Activated T-cell treated with anti-CD3 and anti-CD28 coated beads for 1 hour (primary cell): ENCODE measurements around the gene ETNK1.

Experiments used
- DNase-seq: peaks from one replicate; pipeline ENCODE4 v3.0.0-alpha.2; 2020; ENCODE audit warnings: low read depth

Gene ETNK1

DNA sequence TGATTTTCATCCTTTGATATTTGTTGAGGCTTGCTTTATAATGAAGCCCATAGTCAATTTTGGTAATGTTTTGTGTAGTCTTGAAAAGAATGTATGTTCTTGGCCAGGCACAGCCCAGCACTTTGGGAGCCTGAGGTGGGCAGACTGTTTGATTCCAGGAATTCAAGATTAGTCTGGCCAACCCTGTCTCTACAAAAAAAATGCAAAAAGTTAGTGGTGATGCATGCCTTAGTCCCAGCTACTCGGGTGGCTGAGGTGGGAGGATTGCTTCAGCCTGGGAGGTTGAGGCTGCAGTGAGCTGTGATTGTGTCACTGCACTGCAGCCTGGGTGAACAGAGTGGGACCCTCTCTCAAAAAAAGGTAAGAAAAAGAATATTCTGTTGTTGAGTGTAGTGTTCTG is 10.8 kb downstream of the ETNK1 start:
- DNase-seq, result no peak

DNA sequence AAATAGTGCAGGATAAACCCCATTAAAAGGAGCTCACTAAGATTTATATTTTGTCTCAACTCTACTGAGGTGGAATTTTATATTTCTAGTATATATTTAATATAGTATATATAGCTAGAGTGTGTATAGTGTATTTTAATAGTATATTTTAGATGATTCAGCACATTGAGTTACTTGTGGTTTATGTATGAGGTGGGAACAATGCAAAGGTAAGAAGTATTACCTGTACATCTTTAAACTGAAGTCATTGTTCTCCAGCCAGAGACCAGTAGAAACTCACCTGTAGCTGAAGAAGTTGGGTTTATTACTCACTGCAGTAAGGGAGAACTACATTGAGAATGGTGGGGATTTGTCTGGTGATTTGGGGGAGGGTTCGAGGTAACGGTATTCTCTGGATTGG is 15.9 kb downstream of the ETNK1 start:
- no peak for DNase-seq

DNA sequence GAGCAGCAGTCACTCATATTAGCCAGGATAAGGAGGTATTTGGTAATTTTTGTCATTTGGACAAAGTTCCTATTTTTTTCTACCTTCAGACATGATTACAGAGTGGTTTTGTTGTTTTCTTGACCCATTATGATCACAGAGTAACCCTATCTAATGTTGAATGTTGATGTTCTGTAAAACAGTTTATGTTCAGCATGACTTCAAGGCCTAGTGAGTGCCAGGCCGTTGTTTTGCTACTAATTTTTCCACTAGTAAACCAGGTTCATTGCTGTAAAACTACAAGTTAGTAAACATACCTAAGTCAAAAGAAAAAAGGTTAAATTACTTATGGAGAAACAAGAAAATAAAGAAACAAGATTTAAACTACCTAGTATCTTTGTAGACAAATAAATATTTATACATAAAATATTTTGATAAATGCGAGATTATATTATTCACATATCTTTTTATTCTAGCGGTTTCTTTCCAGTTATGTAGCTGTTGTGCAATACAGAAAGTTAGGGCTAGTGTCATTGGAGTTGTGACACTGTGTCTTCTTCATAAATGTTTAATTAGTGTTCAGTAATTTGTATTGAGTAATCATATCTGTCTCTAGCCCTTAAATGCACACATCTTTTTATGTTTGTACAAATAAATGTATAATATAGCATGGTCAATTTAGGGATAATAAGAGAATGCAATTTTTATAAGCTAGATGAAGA is 16.5 kb downstream of the ETNK1 start:
- no peak for DNase-seq

DNA sequence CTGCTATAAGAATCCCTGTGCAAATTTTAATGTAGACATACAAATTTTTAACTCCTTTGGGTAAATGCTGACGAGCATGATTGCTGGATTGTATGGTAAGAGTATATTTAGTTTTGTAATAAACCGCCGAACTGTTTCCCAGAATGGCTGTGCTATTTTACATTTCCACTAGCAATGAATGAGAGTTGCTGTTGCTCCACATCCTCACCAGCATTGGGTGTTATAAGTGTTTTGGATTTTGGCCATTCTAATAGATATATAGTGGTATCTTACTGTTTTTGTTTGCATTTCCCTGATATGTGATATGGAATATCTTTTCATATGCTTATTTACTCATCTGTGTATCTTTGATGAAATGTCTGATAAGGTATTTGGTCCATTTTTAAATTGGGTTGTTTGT is 23.7 kb downstream of the ETNK1 start:
- DNase-seq, result no peak

DNA sequence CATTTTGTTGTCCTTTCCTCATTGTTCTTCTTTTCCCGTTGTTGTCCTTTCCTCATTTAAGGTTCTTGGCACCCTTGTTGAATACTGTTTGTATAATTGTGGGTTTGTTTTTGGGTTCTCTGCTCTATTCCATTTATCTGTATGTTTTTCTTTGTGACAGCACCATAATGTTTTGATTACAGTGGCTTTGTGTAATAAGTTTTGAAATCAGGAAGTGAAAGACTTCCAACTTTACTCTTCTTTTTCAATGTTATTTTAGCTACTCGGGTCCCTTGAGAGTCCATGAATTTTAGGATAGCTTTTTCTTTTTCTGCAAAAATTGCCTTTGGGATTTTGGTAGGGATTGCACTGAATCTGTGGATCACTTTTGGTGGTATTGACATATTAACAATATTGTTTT is 28.1 kb downstream of the ETNK1 start:
- no peak for DNase-seq

DNA sequence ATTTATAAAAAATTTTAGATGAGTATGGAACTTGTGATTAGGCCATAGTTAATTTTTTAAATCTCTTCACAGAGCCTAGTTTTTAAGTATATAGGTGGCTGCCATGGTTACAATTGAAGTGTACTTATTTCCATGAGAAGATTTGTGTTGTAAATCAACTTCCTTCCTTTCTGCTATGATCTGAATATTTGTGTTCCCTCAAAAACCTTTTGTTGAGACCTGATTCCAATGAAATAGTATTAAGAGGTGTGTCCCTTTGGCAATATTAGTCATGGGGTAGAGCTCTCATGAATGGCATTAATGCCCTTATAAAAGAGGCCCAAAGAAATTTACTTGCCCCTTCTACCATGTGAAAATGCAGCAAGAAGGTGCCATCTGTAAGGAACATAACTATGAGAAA is 28.8 kb downstream of the ETNK1 start:
- no peak for DNase-seq

DNA sequence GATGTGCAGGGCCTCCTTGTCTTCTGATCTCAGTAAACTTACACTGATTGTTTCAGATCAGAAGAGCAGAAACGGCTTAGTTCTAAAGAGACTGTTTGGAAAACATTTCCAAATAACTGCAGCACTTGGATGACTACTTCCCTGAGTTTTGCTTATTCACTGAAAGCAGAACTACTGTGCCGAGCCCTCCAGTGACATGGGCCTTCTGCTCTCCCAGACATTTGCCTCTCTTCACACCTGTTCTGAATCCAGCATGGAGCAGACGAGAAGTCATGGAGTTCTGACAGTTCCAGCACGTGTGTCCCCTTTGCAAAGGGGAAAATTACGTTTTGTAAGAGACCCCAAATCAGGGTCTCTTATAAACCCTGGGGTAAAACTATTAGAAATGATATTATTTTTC is 31.4 kb downstream of the ETNK1 start:
- no peak for DNase-seq

DNA sequence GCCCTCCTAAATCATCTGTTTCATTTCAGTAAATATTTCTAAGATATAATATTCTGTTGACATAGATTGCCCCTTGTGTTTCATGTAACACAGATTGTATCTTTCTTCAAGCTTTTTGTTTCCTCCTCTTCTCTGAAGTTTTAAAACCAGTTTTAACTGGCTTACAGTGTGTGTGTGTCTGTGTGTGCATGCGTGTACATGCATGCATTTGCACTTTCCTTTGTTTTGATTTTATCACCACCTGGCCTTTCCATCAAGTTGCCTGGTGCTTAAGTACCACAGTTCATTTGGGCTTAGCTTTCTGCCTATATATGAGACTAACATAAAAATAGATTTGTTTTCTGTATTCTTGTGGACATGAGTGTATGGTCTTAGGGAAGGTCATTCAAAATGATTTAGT is 31.9 kb downstream of the ETNK1 start:
- no peak for DNase-seq

DNA sequence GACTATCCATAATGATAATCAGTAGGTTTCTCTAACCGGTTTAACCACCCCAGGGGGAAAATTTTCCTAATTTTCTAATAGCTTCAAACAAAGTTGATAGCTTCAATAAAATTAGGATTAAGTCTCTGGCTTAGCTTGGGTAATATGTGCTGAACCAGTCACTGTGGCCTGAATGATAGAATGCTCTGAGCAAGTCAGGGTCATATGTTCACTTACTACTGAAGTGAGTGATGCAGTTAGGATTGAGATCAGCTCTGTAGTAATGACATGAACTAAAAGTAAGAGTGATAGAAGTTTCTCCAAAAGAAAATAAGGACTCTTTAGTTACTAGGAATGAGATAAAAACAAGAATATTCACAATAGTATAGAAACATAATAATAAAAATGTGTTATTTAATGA is 32.6 kb downstream of the ETNK1 start:
- no peak for DNase-seq

DNA sequence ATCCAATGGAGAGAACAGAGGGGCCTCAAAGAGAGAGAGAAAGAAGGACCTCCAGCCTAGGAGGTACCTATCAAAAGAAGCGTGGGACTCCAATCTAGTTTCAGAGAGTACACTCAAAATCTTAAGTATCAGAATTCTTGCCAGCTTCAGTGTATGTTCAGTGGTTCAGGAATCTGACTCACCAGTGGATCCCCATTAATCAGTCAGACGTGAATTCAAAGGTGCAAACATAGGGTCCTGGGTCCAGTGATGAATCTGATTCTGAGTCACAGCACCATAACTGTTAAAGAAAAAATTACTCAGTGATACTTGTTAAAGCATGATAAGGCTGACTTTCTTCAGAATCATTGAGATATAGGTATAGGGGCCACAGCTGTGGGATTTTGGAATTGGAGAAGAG is 33.2 kb downstream of the ETNK1 start:
- no peak for DNase-seq

DNA sequence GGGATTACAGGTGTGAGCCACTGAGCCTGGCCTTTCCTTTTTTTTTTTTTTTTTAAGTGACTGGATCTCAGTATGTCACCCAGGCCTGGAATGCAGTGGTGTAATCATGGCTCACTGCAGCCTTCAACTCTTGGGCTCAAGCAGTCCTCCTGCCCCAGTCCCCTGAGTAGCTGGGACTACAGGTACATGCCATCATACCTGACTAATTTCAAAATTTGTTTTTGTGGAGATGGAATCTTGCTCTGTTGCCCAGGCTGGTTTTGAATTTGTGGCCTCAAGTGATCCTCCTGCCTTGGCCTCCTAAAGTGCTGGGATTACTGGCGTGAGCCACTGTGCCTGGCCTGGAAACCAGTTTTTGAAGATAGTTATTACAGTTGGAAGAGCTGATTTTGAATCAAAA is 37.4 kb downstream of the ETNK1 start:
- DNase-seq, result no peak

DNA sequence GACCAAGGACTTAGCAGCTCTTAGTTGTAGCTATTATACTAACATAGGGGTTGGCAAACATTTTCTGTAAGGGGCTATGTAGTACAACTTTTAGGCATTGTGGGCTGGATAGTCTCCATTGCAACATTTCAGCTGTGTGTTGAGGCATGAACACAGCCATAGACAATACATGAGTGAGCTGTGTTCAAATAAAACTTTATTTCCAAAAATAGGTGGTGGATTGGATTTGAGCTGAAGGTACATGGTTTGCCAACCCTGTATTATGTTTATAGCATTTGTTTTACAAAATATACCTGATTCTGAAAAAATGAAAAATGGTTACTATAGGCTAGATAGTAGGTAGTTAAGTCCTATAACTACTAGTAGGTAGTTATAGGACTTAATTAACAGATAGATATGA is 40.5 kb downstream of the ETNK1 start:
- DNase-seq, result no peak

DNA sequence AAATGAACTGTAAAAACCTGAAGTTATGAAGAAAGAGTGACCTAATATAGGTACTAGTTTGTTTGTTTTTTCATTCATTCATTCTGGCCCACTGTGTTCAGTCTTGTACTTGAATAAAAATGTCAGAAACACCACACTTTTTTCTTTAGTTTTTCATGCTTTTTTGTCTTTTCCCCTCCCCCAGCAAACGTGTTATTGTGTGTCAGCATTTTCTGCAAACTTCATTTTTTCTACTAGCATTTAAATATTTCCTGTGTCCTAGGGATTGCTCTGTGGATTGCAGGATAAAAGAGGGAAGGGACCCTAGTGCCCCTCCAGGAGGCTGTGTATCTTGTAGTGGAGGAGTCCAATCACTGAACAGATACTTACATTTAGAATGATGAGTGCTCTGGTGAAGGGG is 42.2 kb downstream of the ETNK1 start:
- no peak for DNase-seq

DNA sequence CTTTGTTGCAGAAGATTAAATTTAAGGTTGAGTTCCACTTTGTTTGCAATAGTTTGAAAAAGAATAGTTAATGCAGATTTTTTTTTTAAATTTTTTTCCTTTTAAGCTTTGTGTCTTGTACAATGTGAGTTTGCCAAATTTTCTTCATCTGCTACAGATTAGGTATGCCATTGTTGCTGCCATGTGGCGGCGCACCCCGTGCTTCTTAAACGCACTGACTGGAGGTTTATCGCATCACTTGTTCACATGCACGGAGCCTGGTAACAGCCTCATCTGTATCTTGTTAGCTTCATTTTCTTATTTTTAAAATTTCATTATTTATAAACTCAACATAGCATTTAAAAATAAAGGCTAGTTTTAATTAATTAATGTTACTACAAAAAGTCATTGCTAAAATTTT is 43.5 kb downstream of the ETNK1 start:
- DNase-seq, result no peak

DNA sequence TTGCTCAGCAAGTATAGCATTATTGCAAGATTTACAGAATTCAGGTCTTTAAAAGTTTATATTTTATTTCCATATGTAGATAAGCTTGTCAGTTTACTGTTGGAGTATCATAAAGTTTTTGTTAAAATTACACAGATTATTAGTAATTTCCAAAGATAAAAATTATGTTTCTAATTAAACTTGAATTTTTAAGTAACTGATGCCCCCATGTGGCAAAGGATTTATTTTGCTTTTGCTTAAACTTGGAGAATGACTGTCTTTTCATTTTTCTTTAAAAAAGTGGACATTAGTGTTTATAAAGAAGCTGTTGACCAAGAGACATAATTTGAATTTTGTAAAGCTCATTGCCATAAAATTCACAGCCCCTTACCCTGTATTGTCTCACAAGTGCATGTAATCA is 45.8 kb downstream of the ETNK1 start:
- DNase-seq, result no peak

DNA sequence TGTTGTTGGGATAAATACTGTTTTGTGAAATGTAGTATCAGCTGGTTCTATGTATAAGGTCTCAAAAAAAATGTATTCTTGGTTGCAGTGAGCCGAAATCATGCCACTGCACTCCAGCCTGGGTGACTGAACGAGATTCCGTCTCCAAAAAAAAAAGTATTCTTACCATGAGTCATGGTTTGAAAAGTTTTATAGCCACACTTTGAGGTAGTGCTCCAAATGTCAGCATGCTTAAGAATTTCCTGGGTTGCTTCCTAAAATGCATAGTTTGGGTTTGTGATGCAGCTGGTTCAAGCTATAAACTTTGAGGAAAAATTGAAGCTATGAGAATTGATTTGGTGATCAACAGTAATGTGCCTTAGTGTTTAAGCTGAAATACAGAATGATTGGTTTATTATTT is 48.0 kb downstream of the ETNK1 start:
- no peak for DNase-seq

DNA sequence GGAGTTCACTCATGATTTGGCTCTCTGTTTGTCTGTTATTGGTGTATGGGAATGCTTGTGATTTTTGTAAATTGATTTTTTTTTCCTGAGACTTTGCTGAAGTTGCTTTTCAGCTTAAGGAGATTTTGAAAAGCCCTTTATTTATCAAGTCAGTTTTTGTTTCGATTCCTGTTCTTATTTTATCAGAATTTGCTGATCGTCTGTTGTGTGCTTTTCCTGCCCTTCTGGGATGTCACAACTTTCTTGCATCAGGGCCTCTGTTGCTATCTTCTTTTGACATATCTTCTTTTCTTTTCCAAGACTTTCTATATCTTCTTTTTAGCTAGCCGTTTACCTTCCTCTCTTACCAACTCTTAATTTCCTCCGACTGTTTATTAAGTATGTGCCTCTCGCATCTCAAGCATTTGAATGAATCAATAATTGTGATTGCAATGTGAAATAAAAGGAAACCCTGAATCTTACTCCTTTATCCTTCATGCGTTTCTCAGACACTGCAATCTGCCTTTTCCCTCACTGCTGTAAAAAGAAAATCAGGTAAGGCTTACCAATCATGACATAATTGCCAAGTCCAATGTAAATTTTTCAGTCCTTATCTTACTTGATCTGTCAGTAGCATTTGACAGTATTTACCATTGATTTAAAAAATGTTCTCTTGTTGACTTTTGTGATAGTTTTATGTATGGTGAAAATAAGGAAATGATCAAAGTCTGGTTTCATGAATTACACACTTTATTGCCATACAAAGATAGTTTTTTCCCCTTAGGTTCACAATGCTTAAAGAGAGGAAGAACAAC is 53.0 kb downstream of the ETNK1 start:
- DNase-seq, result no peak

DNA sequence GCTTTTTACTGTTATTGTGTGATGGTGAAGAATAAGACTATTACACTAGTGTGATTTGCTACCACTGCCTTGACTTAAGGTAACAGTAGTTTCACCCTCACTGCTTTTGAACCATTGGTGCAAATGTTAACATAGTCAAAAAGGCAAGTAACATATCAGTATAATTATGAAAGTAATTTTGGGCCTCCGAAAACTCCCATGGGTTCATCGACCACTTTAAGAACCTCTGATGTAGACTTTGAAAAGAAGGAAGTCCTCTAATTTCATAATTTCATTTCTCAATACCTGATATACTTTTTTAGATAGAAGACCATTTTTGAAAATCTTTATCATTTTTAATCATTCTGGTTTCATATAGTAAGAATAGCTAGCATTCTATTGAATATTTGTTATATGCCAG is 57.7 kb downstream of the ETNK1 start:
- DNase-seq, result no peak

DNA sequence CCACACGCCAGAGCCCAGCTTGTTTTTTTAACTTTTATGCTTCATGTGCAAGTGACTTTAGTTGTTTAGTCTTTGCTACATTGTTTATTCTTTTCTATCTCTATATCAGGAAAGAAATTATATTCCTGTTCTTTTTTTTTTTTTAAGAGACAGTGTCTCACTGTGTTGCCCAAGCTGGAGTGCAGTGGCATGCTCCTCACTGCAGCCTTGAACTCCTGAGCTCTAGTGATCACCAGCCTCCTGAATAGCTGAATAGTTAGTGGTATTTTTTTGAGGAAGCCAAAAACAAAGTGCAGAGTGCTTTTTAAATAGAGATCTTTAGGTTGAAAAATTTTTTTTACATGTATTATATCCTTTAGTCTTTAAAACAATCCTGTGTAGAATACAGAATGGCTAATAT is 58.2 kb downstream of the ETNK1 start:
- DNase-seq, result no peak

DNA sequence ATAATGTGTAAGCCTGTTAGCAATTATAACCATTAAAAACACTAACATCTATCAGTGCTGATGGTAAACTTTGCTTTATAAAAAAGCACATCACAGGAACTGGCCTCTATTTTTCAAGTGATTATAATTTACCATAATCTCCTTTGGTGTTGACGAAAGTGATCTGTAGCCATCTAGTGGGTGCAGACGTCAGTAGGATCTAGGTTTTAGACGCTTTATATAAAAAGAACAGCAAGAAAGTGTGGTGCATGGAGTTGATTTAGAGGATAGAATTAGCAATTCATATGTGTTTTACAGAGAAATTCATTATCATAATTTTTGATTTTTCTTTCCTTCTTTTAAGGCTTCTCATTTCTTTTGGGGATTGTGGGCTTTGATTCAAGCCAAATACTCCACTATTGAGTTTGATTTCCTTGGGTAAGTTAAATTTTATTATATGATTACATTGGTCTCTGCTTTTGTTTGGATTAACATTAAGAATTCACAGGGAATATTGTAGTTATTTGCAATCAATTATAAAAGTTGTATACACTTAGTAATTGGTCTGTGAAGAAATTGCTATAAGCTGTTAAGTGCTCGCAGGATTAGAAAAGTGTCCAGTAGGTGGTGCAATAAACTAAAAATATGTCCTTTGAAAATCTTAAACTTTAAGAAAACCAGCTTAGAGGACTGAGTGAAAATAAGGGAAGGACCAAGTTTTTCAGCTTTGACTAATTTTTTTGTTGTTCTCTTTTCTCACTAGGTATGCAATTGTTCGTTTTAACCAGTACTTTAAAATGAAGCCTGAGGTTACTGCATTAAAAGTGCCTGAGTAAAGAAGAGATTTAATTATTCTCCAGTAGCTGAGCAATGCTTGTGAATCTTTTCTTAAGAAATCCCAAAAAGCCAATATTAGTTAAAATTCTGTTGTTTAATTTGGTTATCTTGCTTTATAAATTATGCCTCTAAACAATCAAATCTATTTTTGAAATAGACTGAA is 59.5 kb downstream of the ETNK1 start:
- no peak for DNase-seq

DNA sequence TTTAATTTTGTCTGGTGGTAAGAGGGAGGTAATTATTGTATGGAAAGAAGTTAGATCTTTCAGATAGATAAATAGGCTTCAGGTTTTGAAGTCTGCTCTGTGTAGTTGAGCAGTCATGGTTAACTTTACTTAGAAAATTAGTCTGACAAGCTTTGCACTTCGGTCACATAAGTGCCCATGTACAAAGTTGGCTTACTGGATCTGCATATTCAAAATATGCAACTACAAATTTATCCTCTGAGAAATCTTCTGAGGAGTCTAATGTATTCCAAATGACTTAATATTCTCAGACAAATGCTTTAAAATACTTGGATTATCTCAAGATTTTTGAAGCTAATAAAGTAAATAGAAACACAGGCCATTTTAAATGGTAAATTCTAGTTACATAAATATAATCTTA is 61.2 kb downstream of the ETNK1 start:
- DNase-seq, result no peak

DNA sequence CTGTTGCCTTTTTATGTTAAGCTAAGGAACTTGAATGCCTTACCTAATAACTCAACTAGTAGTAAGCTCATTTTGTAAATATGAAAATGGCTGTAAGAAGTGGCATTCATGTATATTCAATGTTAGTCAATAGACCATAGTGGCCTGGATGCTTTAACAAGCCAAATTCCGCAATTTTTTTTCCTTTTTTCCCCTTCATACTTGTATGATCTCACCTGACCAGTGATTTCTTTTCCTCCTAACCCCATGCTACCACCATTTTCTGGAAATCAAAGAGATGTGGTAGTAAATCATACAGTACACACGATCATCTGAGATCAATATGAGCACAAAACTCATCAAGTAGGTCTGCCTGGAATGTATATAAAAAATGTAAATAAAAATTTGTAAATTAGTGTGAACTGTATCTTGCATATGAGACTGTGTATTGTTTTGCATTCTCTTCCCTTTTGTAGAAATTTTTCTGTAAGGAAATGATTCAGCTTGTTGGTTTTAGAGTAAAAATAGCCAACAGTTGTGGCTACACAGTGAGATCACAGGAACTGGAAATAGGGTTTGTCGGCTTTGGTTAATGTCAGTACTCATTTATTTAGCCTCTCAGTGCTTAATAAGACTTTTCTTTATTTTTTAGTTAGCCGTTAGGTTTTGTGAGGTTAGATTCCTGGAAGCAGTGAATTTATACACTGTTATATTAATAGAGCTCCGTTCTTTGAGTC is 62.5 kb downstream of the ETNK1 start:
- no peak for DNase-seq
